Activated T-helper 1 cell treated with Interleukin-2 at 50 U/mL for 16 hours (primary cell): Measurements from ENCODE around the gene KNG1.

Source experiments
- DNase-seq: peaks from one replicate; pipeline ENCODE4 v3.0.0-alpha.2; 2020; ENCODE audit warnings: low read depth

Gene KNG1

GRCh38 chr3:186775999-186776398 lies 58.8 kb downstream of the KNG1 start:
- DNase-seq, result no peak

DNA sequence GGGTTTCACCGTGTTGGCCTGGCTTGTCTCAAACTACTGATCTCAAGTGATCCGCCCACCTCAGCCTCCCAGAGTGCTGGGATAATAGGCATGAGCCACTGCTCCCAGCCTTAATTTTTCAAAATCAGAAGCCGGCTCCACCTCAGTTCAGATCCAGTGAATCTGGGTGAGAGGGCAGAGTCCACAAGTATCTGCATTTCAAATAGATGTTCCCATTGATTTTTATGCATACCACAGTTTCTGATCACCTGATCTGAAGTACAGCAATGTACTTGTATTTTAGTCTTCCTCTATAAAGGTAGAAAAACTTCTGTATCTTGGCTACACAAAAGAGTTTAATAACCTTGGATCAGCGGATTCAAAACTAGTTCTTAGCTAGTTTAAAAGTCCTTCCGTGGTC lies 62.0 kb downstream of the KNG1 start:
- DNase-seq, result no peak

DNA sequence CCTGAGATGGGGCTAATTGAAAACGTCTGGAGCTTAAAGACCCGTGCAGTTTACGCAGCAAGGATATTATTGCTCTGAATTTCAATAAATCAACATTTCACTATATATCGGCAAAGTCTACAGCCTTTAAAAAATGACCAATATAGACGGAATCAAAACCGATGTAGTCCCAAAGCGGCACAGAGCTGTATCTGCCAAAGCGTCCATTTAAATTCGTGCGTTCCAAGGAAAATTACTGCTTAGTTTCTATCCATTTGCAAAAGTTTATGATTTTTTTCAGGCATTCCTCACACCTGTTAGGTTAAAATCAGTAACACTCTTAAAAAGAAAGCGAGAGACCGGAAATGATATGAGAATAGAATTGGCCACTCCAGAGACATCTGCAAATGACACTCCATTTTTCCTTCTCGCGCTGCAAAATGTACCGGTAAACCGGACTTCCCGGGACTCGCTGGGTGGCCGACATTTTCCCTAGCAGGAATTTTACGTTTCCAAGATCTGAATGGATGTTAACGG lies 65.4 kb downstream of the KNG1 start:
- no peak for DNase-seq

DNA sequence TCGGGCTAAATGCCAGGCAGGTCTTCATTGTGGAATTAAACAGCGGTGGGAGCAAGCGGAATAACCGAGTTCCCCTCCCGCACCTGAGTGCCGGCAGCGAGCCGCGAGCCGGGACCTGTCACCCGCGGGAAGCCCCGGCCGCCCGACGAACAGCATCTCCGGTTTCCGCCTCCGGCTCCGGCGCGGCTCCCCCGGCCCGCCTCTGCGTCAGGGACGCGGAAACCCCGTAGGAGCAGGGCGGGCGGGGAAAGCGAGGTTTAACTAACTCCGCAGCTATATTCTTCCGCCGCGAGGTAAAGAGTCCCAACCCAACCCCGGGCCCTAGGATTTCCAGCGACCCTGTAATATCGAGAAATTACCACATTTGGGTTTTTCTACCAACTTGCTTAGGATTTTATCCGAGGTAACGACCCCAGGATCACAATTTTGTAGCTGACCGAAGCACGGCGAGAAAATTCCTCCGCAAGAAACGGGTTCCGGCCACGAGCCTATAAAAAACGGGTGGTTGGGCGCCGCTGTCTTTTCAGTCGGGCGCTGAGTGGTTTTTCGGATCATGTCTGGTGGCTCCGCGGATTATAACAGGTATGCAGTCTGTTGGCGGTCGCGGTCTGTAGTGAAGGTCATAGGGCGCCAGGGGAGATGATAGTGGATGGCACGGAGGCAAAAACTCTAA lies 66.0 kb downstream of the KNG1 start, which contains the start of gene EIF4A2:
EIF4A2 (plus strand) TSS at position 520 of the 673 bp plus-strand sequence; CDS start at position 554, 34 bp downstream.
- DNase-seq, result peak; percentile 84

DNA sequence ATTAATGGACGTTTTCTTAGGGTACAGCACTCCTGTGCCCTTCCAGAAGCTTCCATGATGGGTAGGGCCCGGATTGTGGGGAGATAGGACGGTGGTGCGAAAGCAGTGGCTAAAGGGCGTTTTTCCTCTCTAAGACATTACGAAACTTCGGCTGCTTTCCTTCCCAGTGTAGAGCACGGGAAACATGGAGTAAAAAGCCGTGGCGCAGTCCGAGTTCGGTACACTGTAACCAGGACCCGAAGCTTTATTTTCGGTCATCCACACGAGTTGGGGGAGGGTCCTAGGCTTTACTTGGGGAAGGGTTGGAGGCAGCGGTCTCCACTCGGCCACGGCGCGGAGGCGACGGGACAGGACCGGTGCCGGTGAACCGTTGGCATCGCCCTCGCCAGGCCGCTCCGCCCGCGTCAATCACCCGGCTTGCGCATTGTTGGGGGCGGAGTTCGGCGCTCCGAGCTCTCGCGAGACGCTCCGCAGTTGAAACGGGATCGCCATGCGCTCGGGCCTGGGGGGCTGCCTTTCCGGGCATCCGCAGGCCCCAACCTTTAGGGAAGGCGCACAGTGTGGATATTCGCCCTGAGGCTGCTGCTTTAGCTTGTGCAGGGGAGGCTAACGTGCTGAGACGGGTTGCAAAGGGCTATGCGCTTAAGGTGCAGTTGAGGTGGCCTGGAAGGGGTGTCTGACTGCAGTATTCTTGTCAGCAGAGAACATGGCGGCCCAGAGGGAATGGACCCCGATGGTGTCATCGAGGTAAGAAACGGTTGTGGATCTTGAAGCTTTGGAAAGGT lies 66.8 kb downstream of the KNG1 start:
- peak; percentile 72 for DNase-seq

GRCh38 chr3:186784820-186785494 lies 67.8 kb downstream of the KNG1 start:
- DNase-seq, result no peak

DNA sequence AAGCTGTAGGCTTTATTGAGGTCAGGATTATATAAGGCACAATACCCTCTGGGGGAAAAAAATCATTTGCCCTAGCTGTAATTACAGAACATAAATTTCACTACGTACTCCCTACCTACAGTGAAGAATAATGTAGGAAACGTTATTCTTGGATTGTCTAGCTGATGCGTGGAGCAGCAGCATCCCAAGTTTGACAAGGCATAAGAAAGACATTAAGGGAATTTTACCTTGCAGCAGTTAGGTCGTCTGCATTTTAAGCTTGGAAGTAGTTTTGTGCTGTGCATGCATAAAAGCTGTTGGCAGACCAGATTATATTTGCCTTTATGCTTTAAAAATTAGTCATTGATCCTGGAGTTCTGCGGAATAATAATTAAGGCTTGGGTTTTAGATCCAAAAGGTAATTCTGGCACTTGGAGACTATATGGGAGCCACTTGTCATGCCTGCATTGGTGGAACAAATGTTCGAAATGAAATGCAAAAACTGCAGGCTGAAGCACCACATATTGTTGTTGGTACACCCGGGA lies 68.4 kb downstream of the KNG1 start:
- no peak for DNase-seq

DNA sequence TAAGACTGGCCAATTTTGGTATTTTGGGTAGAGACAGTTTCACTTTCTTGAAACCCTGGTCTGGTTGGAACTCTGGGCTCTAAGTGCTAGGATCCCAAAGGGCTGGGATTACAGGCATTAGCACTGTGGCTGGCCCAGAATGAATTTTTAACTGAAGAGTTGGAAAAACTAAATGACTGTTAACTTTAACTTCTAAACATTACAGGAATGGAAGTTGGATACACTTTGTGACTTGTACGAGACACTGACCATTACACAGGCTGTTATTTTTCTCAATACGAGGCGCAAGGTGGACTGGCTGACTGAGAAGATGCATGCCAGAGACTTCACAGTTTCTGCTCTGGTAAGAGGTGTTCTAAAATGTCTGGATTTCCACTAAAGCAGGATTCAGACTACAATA lies 69.8 kb downstream of the KNG1 start:
- no peak for DNase-seq

DNA sequence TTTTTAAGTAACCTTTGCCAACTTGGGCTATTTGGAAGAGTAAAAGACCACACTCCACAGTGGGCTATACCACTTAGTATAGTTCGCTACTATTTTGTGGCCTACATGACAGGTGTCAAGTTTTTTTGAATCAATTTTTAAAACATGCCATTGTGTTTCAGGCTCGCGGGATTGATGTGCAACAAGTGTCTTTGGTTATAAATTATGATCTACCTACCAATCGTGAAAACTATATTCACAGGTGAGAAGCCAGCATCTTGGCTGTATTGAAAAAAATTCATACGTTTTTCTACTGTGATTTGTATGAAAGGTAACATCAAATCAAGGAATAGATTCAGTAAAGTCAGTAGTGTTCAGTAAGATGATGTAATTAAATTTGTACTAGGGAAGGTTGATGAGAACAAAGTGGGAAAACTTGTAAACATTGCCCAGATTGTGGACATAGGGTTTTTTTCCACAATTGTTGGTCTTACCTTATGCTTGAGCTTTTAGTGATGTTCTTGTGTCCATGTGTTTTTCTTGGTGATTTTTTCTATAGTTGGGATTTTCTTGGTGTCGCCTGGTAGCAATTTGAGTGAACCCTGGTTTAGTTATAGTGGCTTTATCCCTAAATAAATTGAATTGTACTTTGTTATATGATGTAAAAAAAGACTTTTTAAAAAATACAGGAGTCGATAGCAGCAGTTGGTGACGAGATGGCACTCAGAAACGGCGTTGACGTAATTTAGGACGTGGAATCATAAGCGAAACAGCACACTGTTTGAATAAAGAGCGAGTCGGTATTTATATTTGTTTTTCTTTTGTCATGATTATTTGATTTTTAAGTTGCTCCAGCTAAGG lies 70.7 kb downstream of the KNG1 start:
- no peak for DNase-seq

GRCh38 chr3:186788482-186789370 lies 71.6 kb downstream of the KNG1 start:
- DNase-seq, result no peak

DNA sequence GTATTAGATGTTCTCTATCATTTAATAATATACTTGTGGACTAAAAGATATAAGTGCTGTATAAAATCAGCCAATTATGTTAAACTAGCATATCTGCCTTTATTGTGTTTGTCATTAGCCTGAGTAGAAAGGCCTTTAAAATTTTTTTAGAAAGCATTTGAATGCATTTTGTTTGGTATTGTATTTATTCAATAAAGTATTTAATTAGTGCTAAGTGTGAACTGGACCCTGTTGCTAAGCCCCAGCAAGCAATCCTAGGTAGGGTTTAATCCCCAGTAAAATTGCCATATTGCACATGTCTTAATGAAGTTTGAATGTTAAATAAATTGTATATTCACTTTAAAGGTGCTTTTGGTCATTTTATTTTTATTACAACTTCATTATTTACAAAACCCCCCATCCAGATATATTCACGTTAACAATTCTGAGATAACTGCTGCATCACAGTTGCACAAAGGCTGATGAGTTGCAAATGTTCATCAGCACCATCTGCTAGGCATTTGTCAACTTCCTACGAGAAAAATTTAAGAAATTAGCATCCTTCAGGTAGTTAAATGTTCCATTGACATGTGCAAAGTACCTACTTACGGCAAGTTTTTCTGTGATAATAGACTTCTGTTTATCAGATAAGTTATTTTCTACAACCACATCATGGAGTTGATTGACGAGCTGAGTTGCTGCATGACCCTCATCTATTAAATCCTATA lies 72.5 kb downstream of the KNG1 start:
- no peak for DNase-seq

GRCh38 chr3:186790261-186790981 lies 73.3 kb downstream of the KNG1 start:
- DNase-seq, result no peak
